Measurements from ENCODE around the gene GPC6. TPM values are rescaled to one million over a fixed set of nuclear protein-coding genes. Genes with fewer than 3 reads are reported as not detected.

Gene GPC6
- total and polyA plus RNA-seq, 5 donors from 2014 or later: not detected

DNA sequence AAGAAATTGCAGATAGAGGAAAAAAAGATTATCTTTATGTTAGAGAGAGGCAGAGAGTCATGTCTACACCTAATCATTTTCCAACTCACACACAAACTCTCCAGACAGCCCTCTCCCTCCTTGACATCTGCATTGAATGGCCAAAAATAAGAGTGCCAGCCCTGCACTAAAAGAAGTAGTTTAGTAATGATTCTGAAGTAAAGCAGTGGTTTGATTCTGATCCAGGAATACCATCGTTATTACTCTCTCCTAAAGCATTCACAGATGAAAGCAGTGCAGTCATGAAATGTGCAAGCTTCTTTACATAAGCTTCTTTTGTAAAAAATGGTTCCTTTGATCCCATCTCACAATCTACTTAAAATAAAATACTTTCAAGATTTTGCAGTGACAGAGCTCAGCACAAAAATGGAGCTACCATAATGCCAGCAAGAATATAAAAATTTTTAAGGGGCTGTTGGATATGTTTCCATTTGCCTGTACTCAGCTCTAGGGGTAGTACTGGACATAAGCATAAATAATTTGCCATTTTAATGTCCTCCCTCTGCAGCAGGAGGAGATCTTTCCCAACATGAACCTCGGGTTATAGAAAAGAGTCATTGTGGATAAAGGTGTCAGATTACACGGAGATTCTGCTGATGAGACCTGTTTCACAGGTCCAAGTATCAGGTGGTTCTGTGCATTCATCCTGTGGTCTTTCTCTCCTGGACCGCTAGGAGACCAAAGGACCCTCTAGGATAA is 846.6 kb downstream of the GPC6 start:
- H3K36me3 Mint-ChIP-seq: no peaks in the 10 kb centered on the region
- no peak overlapping the region for H3K27ac ChIP-seq (ENCODE audit: insufficient read depth, low read length, poor library complexity, severe bottlenecking)
- DNase-seq: no peak
- H3K4me1 Mint-ChIP-seq: no peaks in the 10 kb centered on the region
- no peaks in the 10 kb centered on the region for H3K4me1 ChIP-seq (ENCODE audit: control insufficient read depth, insufficient read depth, low read length, poor library complexity, severe bottlenecking)
- no peaks in the 10 kb centered on the region for H3K36me3 ChIP-seq (ENCODE audit: control insufficient read depth, insufficient read depth, low read length)
- H3K27me3 ChIP-seq (ENCODE audit: control insufficient read depth, insufficient read depth, low read length): no peaks in the 10 kb centered on the region
- H3K4me3 ChIP-seq (ENCODE audit: low read depth, low read length): no peak overlapping the region
- no peak overlapping the region for H3K27ac Mint-ChIP-seq
- peaks cover 0 to 17% (median 2%) of the 10 kb centered on the region in 7 donors for H3K9me3 Mint-ChIP-seq
- no peak for ATAC-seq (ENCODE audit: low read depth in 2 of 2)
- H3K4me3 Mint-ChIP-seq: no peak overlapping the region
- H3K9me3 ChIP-seq (ENCODE audit: control insufficient read depth in 2 of 2, low read length in 2 of 2): peaks cover 3 to 9% of the 10 kb centered on the region in 2 experiments
- H3K27me3 Mint-ChIP-seq: no peaks in the 10 kb centered on the region

DNA sequence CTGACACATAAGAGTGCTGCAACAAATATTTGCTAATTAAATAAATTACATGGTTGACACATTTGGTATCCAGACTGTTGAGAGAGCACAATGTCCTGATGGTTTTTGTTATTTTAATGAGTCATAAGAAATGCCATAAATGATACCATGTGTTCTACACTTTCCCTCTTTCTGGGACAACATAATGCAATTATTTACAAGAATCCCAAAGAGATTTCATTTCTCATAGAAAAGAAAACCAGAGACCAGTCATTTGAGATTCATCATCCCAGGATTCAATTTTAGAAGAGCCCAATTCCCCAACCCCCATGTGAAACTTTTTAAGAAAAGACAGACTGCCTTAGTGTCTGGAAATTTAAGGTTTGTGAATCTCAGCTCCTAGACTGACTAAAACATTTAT is 853.3 kb downstream of the GPC6 start:
- DNase-seq (no peak), ATAC-seq (ENCODE audit: low read depth in 2 of 2) (no peak)
- Mint-ChIP-seq H3K4me3 (no peak overlapping the region), H3K4me1 (no peaks in the 10 kb centered on the region), H3K27me3 (peaks cover 10% of the 10 kb centered on the region), H3K36me3 (no peaks in the 10 kb centered on the region), H3K9me3 (peaks cover 3 to 14% (median 5%) of the 10 kb centered on the region in 7 donors), H3K27ac (no peak overlapping the region)
- Histone ChIP-seq H3K27ac (ENCODE audit: insufficient read depth, low read length, poor library complexity, severe bottlenecking) (no peak overlapping the region), H3K36me3 (ENCODE audit: control insufficient read depth, insufficient read depth, low read length) (no peaks in the 10 kb centered on the region), H3K4me1 (ENCODE audit: control insufficient read depth, insufficient read depth, low read length, poor library complexity, severe bottlenecking) (no peaks in the 10 kb centered on the region), H3K27me3 (ENCODE audit: control insufficient read depth, insufficient read depth, low read length) (no peaks in the 10 kb centered on the region), H3K9me3 (ENCODE audit: control insufficient read depth in 2 of 2, low read length in 2 of 2) (peaks cover 3 to 9% of the 10 kb centered on the region in 2 experiments), H3K4me3 (ENCODE audit: low read depth, low read length) (no peak overlapping the region)

DNA sequence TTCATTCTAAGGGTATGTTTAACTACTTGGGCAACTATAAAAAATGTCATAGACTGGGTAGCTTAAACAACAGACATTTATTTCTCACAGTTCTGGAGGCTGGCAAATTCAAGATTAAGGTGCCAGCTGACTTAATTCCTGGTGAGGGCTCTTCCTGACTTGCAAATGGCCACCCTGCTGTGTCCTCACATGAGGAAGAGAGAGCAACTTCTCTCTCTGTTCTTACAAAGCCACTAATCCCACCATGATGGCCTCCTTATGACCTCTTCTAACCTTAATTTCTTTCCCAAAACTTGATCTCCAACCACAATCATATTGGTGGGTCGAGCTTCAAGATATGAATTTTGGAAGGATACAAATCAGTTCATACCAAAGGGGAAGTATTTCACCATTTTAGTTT is 853.9 kb downstream of the GPC6 start:
- H3K27me3 Mint-ChIP-seq: peaks cover 10% of the 10 kb centered on the region
- Histone ChIP-seq H3K36me3 (ENCODE audit: control insufficient read depth, insufficient read depth, low read length) (no peaks in the 10 kb centered on the region), H3K27me3 (ENCODE audit: control insufficient read depth, insufficient read depth, low read length) (no peaks in the 10 kb centered on the region), H3K27ac (ENCODE audit: insufficient read depth, low read length, poor library complexity, severe bottlenecking) (no peak overlapping the region), H3K9me3 (ENCODE audit: control insufficient read depth in 2 of 2, low read length in 2 of 2) (peaks cover 3 to 9% of the 10 kb centered on the region in 2 experiments), H3K4me1 (ENCODE audit: control insufficient read depth, insufficient read depth, low read length, poor library complexity, severe bottlenecking) (no peaks in the 10 kb centered on the region), H3K4me3 (ENCODE audit: low read depth, low read length) (no peak overlapping the region)
- no peaks in the 10 kb centered on the region for H3K36me3 Mint-ChIP-seq
- peaks cover 3 to 14% (median 5%) of the 10 kb centered on the region in 7 donors for H3K9me3 Mint-ChIP-seq
- ATAC-seq (ENCODE audit: low read depth in 2 of 2) (no peak), DNase-seq (no peak)
- H3K4me3 Mint-ChIP-seq: no peak overlapping the region
- H3K4me1 Mint-ChIP-seq: no peaks in the 10 kb centered on the region
- no peak overlapping the region for H3K27ac Mint-ChIP-seq

DNA sequence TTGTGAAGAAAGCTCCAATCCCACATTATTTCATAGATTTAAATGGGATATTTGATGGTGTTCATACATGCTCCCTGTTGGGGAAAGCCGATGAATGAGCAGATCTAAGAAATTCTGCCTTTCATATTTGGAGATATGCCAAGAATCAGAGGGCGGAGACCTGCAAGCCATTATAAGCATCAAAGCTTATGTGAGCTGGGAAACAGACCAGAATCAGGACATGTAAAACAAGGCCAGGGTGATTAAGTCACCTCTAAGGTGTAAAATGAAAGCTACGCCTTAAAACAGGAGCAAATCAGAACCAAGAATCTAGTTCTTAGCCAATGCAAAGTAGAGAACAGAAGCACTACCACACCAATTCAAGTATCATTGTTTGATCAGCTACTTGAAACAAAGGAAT is 860.5 kb downstream of the GPC6 start:
- Mint-ChIP-seq H3K27ac (no peak overlapping the region), H3K4me3 (no peak overlapping the region), H3K4me1 (peaks cover 0 to 6% (median 2%) of the 10 kb centered on the region in 4 donors), H3K9me3 (peaks cover 0 to 2% (median 0%) of the 10 kb centered on the region in 7 donors), H3K36me3 (no peaks in the 10 kb centered on the region), H3K27me3 (peaks cover 8% of the 10 kb centered on the region)
- no peak for DNase-seq
- H3K4me1 ChIP-seq (ENCODE audit: control insufficient read depth, insufficient read depth, low read length, poor library complexity, severe bottlenecking): no peaks in the 10 kb centered on the region
- no peak overlapping the region for H3K27ac ChIP-seq (ENCODE audit: insufficient read depth, low read length, poor library complexity, severe bottlenecking)
- no peaks in the 10 kb centered on the region for H3K36me3 ChIP-seq (ENCODE audit: control insufficient read depth, insufficient read depth, low read length)
- H3K4me3 ChIP-seq (ENCODE audit: low read depth, low read length): no peak overlapping the region
- ATAC-seq (ENCODE audit: low read depth in 2 of 2): no peak
- no peaks in the 10 kb centered on the region for H3K9me3 ChIP-seq (ENCODE audit: control insufficient read depth in 2 of 2, low read length in 2 of 2)
- no peaks in the 10 kb centered on the region for H3K27me3 ChIP-seq (ENCODE audit: control insufficient read depth, insufficient read depth, low read length)

DNA sequence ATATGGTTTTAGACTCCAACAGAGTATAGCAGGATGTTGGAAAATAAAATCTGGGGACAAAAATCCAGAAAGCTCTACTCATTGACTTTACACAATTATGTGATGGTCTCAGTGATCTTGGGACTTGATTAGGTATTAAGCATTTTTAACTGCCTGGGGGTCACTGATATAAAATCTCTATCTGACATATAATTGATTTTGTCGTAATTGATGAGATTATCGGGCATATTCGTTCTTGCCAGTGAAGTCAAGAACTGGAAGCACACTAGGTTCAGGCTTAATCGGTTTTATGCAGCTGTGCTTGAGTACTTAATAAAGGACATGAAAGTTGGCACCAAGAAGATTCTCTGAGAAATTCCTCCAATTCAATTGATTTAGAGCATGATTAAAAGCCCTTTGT is 862.1 kb downstream of the GPC6 start:
- H3K27ac Mint-ChIP-seq: no peak overlapping the region
- Histone ChIP-seq H3K36me3 (ENCODE audit: control insufficient read depth, insufficient read depth, low read length) (no peaks in the 10 kb centered on the region), H3K27me3 (ENCODE audit: control insufficient read depth, insufficient read depth, low read length) (no peaks in the 10 kb centered on the region), H3K27ac (ENCODE audit: insufficient read depth, low read length, poor library complexity, severe bottlenecking) (no peak overlapping the region), H3K4me1 (ENCODE audit: control insufficient read depth, insufficient read depth, low read length, poor library complexity, severe bottlenecking) (no peaks in the 10 kb centered on the region), H3K4me3 (ENCODE audit: low read depth, low read length) (no peak overlapping the region), H3K9me3 (ENCODE audit: control insufficient read depth in 2 of 2, low read length in 2 of 2) (peaks cover 0 to 2% of the 10 kb centered on the region in 2 experiments)
- H3K9me3 Mint-ChIP-seq: peaks cover 0 to 3% (median 0%) of the 10 kb centered on the region in 7 donors
- ATAC-seq (ENCODE audit: low read depth in 2 of 2) (no peak), DNase-seq (no peak)
- no peak overlapping the region for H3K4me3 Mint-ChIP-seq
- H3K36me3 Mint-ChIP-seq: no peaks in the 10 kb centered on the region
- H3K27me3 Mint-ChIP-seq: peaks cover 4% of the 10 kb centered on the region
- peaks cover 0 to 6% (median 2%) of the 10 kb centered on the region in 4 donors for H3K4me1 Mint-ChIP-seq

DNA sequence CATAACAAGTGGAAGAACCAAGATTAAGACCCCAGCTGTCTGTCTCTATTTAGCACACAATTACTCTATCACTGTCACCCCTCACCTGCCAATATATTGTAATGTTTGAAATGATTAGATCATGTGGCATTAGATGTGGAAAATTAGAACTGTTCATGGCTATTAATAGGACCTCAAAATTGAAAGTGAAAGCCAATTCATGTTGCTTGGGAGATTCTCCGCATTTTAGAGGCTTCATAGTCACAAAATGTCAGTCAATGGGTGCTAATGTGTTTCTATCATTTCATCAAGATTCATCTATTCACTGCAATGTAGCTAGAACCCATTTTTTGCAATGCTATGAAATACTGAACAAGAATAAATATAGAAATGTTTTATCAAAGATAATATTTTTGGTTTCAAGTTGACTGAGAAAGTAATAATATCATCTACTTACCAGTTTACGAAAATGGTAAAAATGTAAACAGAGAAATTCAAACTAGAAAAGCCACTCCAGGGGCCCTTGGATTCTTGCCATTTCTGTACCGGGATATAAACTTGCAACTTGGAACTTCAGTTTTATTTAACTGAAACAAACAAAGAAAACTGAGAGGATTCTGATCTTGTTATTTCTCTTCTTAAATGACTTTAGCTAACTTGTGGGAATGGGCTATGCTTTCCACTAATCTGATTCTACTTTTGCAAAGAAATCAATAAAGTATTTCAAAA is 864.3 kb downstream of the GPC6 start:
- Mint-ChIP-seq H3K9me3 (peaks cover 0 to 3% (median 0%) of the 10 kb centered on the region in 7 donors), H3K27ac (no peak overlapping the region), H3K4me1 (peaks cover 0 to 6% (median 2%) of the 10 kb centered on the region in 4 donors), H3K4me3 (no peak overlapping the region), H3K36me3 (no peaks in the 10 kb centered on the region), H3K27me3 (peaks cover 4% of the 10 kb centered on the region)
- no peak for ATAC-seq (ENCODE audit: low read depth in 2 of 2)
- no peaks in the 10 kb centered on the region for H3K4me1 ChIP-seq (ENCODE audit: control insufficient read depth, insufficient read depth, low read length, poor library complexity, severe bottlenecking)
- H3K9me3 ChIP-seq (ENCODE audit: control insufficient read depth in 2 of 2, low read length in 2 of 2): peaks cover 0 to 2% of the 10 kb centered on the region in 2 experiments
- no peaks in the 10 kb centered on the region for H3K27me3 ChIP-seq (ENCODE audit: control insufficient read depth, insufficient read depth, low read length)
- no peak overlapping the region for H3K27ac ChIP-seq (ENCODE audit: insufficient read depth, low read length, poor library complexity, severe bottlenecking)
- H3K36me3 ChIP-seq (ENCODE audit: control insufficient read depth, insufficient read depth, low read length): no peaks in the 10 kb centered on the region
- DNase-seq: no peak
- H3K4me3 ChIP-seq (ENCODE audit: low read depth, low read length): peak overlapping the region; percentile 16

DNA sequence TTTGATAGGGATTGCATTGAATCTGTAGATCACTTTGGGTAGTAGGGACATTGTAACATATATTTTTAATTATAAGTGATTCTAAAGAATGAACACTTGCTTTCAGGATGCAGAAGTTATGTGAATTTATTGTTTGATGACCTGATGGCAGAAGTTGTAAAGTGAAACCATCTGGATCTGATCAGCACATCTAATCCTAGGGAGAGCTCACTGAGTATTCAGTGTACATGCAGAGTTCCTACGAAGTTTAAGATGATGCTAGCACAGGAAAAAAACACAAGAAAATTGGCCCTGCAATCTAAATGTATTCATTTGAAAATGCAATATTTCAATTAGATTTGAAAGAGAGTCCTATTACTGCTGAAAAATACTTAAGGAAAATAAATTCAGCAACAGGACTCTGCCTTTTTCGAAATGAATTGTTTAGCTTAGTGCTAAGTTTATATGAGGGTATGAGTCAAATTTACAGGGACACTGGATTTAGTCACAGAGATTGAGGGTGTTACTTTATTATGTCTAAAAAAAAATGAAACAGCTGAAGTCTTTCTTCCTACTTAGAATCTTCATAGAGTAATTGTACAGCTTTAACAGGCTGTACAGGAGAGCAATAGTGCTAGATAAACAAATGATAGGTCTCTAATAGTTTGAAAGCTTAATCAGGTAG is 867.2 kb downstream of the GPC6 start:
- H3K4me3 Mint-ChIP-seq: no peak overlapping the region
- ATAC-seq (ENCODE audit: low read depth in 2 of 2): no peak
- H3K27ac Mint-ChIP-seq: no peak overlapping the region
- H3K4me1 Mint-ChIP-seq: peaks cover 0 to 6% (median 2%) of the 10 kb centered on the region in 4 donors
- H3K27me3 Mint-ChIP-seq: peaks cover 4% of the 10 kb centered on the region
- Histone ChIP-seq H3K4me3 (ENCODE audit: low read depth, low read length) (no peak overlapping the region), H3K36me3 (ENCODE audit: control insufficient read depth, insufficient read depth, low read length) (no peaks in the 10 kb centered on the region), H3K9me3 (ENCODE audit: control insufficient read depth in 2 of 2, low read length in 2 of 2) (peaks cover 0 to 2% of the 10 kb centered on the region in 2 experiments), H3K4me1 (ENCODE audit: control insufficient read depth, insufficient read depth, low read length, poor library complexity, severe bottlenecking) (no peaks in the 10 kb centered on the region), H3K27ac (ENCODE audit: insufficient read depth, low read length, poor library complexity, severe bottlenecking) (no peak overlapping the region), H3K27me3 (ENCODE audit: control insufficient read depth, insufficient read depth, low read length) (no peaks in the 10 kb centered on the region)
- DNase-seq: no peak
- H3K9me3 Mint-ChIP-seq: peaks cover 0 to 3% (median 0%) of the 10 kb centered on the region in 7 donors
- no peaks in the 10 kb centered on the region for H3K36me3 Mint-ChIP-seq

All from CD4-positive, CD25-positive, alpha-beta regulatory T cell (primary cell).